Middle frontal gyrus (tissue), 1 donor: Measurements from ENCODE around the gene CLDN14.

Experiments
- DNase-seq: peaks from one replicate; pipeline ENCODE4 v3.0.0-alpha.2; 2015; ENCODE audit warnings: low spot score; ENCODE audit errors: extremely low spot score

The CLDN14 gene

DNA sequence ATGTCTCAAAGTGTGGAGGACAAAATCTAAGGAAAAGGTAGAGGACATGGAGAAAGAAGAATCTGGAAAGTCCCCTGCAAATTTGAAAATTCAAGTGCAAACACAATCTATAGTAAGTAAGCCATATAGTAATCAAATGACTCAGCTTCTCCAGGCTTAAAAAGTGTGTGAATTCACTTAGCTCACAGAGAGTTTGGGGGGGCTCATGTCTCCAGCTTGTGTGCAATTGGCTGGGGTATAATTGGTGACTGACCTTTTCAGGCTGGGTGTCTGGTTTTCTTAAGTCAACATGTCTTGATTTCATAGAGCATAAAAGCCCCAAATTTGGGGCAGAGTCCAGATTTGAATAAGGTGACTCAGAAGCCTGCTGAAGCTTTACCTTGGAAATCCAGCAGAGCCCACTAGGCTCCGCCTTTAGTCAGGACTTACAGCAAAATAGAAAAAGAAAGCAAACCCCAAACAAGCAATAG, 8.6 kb downstream of the CLDN14 start:
- DNase-seq = no peak

DNA sequence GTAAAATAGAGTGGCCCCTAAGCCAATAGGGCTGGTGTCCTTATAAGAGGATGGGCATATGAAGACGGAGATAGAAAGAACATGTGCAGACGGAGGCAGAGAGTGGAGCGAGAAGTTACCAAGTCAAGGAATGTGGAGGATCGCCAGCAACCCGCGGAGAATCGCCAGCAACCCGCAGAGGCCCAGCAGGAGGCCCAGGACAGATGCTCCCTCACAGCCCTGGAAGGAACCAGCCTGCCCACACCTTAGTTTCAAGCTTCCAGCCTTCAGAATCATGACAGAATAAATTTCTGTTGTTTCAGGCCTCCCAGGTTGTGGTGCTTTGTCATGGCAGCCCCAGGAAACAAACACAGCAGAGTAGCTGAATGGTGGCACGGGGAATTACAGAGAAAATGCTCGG, 9.6 kb downstream of the CLDN14 start:
- DNase-seq = no peak

DNA sequence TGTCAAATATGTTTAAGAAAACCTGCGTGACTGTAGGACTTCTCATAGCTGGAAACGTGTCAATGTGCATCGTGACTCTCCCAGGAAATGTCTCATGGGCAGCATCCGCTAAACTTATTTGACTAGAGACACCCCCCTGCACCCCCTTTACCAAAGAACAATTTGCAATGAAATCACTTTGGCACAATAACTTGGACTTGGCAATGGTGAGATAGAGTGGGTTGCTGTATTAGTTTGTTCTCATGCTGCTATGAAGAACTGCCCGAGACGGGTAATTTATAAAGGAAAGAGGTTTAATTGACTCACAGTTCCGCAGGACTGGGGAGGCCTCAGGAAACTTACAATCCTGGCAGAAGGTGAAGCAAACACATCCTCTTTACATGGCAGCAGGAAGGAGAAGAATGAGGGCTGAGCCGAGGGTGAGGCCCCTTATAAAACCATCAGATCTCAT, 13.8 kb downstream of the CLDN14 start:
- no peak for DNase-seq

DNA sequence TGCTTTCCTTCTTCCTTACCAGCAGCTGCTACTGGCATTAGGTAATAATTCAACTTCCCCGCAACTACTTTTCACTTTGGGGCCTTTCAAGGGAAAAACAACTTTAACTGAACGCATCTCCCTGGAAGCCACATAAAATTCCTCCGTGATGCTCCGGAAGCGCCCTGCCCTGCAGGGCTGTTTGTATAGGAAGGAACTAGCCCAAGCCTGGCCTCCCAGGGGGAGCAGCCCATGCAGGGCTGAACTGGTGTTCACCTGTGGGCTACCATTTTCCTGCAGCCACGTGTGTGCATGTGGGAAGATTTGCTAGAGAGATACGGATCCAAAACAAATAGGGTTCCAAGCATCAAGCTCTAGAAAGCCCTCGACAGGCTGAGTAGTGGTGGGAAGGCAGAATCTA, 14.4 kb downstream of the CLDN14 start:
- DNase-seq = no peak

DNA sequence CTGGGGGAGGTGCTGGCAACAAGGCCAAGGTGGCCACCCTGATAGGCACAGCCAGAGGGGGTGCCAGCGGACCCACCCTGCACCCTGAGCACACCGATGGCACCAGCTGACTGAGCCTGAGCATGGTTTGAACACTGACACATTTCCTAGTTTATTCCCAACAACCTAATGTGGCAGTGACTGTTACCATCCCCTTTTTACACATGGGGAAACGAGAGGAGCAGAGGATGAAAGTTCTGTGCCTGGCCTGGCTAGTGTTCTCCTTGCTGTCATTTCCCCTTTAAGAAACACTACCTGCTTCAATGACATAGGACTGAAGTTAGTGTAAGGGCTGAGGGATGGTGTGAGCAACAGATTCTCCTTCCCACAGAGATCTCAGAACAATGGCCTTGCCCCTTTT, 15.3 kb downstream of the CLDN14 start:
- no peak for DNase-seq

DNA sequence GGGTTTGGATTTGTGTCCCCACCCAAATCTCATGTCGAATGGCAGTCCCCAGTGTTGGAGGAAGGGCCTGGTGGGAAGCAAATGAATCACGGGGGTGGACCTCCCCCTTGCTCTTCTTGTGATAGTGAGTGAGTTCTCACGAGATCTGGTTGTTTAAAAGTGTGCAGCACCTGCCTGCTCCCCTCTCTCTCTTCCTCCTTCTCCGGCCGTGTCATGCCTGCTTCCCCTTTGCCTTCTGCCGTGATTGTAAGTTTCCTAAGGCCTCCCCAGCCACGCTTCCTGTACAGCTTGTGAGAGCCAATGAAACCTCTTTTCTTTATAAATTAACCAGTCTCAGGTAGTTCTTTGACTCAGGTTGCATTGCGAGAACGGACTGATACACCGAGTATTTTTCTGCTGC, 15.9 kb downstream of the CLDN14 start:
- no peak for DNase-seq

DNA sequence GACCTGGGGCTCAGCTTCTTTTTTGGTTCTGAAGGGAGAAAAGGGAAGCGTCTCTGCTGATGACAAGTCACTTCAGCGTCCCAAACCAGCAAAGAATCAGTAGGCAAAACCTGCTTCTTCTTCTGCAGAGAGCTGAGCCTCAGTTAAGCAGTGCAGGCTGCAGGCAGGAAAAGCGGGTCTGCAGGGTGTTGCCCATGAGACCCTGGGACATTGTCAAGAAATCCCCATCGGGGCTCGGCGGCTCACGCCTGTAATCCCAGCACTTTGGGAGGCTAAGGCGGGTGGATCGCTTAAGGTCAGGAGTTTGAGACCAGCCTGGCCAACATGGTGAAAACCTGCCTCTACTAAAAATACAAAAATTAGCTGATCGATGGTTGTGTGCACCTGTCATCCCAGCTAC, 16.7 kb downstream of the CLDN14 start:
- DNase-seq = no peak

DNA sequence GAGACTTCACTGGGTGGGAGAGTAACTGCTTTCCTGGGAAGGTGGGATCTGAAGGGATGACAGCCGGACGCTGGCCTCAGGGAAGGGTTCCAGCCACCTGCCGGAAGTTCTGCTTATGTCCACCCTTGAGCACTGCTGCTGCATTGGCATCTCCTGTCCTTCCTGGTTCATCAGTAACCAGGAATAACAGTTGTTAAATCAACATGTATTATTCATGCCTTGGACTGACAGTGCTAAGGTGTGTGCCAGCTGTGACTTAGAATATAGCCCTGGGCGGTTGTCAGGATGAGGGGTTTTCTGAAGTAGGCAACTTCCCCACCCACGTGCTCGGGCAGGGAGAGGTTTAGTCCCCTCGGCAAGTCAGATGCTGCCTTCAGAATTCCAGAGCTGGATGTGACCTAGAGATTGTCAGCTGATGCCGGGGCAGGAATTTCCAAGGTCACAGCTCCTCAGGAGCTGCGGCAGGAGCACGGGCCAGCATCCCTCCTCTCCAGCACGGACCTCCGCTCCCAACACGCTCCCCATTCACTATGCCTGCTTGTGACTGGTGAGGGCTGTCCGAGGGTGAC, 17.9 kb downstream of the CLDN14 start:
- no peak for DNase-seq

DNA sequence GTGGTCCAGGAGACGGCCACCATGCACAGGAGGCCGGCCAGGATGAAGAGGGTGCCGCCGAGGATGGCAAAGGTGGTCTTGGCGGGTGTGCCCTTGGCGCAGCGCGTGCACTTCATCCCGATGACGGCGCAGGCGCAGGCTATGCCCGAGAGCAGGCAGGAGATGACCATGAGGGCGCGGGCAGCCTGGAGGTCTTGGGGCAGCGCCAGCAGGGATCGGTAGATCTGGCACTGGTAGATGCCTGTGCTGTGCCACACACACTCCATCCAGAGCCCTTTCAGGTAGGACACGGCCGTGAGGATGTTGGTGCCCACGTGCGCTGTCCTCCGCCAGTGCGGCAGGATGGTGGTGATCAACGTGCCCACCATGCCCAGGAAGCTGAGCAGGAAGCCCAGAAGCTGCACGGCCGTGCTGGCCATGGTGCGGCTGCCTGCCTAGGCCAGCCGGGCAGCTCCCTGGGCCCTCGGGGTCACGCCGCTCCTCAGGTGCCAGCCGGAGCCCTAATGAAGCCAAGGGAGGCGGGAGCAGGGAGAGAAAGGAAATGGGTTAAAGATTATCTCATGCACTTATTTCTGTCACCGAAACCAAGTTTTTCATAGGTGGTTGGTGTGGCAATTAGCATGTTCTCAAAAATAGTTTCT, 18.5 kb downstream of the CLDN14 start:
- DNase-seq = no peak

DNA sequence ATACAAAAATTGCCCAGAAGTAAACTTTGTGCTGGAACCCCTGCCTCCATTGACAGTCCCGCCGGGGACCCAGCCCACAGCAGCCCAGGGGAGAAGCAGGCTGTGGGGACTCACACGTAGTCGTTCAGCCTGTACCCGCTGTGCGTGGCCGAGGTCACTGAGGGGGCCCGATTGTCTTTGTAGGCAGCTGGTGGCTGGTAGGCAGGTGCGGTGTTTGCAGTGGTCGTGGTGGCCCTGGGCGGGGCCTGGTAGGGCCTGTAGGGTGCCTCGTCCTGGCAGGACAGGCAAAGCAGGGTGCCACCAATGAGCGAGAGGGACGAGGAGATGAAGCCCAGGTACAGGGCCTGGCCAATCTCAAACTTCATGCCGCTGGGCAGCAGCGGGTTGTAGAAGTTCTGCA, 19.1 kb downstream of the CLDN14 start:
- DNase-seq = no peak

DNA sequence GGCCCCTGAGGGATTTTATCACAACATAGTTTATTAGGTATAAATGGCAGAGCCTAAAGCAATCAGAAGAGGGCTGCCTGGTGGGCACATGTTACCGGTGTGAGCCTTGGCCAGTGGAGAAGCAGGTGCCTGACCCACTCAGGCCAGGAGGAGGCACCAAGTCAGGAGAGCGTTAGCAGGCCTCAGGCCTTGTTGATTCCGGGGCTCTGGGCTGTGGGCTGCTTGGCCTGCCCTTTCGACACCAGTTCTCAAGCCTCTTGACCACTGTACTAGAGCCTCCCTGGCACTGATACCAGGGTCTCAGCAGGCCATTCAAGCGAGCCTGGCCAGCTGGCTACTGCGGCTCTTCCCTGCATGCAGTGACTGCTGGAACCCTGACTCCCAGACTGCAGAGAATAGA, 20.8 kb downstream of the CLDN14 start:
- DNase-seq = no peak

DNA sequence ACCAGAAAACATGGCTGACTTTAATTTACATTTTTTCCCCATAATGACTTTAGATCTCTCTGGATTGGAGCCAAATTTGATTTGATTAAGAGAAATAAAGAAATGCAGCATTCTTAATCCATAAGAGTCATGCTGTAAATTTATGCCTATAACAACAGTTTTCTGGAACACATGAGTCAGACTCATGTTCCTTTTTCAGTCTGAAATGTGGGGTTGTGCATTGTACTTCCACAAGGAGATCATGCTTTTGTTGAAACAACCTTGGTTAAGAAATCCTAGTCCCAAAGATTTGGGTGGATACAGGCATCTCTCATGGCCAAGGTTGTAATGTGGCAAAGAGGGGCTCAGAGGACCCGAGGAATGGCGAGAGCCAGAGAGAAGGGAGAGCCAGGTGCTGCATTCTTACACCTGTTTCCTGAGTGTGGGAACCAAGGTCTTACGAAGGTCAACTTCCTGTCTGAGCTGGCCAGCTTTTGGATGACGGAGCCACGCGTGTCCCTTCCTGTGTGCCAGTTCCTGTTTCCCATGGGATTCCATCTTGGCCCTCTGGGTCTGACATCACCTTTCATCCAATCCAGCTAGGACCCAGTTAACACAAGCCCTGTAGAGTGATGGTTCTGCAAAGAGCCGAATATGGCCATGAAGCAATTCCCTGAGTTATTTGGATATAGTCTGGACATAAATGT, 23.1 kb downstream of the CLDN14 start:
- no peak for DNase-seq

DNA sequence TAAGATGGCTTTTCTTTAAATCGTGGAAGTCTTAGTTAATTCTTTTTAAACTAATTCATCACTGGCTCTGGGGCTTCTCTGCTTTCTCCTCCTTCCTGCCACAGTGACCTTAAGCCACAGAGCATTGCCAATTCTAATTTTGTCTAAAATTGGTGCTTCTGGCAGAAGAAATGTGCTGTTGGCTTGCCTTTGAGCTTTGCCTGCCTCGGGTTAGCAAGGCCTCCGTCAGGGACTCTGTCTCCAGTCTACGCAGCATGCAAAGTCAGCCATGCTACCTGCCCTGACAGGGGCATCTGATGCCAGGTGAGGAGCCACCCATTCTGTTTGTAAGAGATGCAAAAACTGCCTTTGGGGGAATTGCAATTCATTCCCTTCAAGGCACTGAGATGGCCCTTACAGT, 25.2 kb downstream of the CLDN14 start:
- no peak for DNase-seq

DNA sequence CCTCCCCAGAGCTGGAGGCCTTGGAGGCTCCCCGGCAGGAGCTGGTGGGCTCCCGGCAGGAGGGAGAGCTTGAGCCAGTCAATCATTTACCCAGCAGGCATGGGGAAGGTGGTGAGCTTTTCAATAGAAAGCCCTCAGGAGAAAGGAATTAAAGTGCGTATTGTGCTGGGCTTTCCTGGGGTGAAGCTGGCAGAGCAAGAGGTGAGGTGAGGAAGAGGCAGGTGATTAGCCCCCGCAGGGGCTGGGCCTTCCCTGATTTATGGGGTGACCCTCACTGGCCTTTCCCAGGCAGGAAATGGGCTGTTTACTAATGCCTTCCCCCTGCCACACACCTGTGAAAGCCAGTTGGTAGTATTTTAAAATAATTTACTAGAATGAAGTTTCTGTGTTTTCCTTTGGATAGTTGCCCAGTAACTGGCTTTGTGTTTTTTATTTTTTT, 25.8 kb downstream of the CLDN14 start:
- no peak for DNase-seq

DNA sequence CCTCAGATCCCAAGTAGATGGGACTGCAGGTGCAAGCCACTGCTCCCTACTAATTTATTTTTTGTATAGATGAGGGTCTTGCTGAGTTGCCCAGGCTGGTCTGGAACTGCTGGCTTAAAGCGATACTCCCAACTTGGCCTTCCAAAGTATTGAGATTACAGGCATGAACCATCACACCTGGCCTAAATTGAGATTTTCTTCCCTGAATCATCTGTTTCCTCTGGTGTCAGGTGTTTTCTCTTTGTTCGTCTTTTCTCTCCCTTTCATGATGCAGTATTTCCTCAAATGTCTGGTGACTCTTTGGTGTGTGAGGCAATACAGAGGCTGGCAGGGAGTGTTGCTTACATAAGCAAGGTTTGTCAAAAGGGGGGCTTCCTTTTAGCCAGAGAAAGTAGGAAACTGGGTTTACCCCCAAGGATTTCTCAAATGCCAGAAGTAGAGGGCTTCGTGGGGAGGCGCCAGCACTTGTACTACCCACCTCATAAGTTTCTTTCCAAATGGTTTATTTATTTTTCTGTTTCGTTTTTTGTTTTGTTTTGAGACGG, 27.6 kb downstream of the CLDN14 start:
- no peak for DNase-seq

DNA sequence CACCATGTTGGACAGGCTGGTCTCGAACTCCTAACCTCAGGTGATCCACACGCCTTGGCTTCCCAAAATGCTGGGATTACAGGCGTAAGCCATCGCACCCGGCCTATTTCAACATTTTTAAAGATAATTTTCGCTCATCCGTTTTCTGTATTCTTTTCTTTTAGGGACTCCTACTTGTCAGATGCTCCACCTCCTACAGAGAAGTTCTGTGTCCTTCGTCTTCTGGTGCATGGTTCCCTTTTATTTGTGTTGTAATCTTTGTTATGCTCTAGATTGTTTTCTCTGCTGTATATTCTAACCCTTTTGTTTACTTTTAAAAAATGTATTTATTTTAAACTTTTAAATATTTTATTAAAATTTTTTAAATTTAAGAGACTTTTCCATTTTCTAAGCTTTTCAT, 28.4 kb downstream of the CLDN14 start:
- DNase-seq = no peak

DNA sequence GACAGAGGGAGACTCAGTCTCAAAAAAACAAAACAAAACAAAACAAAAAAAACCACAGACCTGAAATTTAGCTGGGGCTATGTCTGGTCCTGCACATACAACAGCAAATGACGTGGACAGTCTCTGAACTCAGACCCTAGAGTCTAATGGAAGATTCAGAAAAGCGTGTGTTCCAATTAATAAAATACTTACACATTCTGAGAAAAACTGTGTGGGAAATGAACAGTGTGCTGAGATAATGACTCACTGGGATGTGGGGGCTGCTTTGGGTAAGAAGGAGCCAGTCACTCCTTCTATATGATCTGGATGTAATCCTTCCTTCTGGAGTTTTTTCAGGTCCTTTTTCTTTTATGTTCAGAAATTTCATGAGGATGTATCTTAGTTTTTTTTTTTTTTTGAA, 29.4 kb downstream of the CLDN14 start:
- DNase-seq = no peak

DNA sequence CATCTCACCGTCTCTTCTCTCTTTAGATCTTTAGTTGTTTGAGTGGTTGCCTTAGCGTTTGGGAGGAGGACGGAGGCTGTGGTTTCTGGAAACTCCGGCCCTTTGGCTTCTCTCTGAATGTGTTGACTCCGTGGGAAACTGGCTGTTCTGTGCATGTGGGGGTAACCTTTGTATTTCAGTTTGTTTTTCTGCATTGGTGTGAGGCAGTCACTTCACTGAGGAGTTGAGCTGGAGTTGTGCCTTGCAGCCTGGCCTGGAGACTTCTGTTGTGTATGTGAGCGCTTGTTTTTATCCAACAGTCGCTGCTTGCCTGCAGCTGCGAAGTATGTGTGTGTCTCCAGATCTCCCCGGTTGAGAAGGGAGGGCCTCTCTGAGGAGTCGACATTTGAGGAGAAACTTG, 33.6 kb downstream of the CLDN14 start:
- no peak for DNase-seq

DNA sequence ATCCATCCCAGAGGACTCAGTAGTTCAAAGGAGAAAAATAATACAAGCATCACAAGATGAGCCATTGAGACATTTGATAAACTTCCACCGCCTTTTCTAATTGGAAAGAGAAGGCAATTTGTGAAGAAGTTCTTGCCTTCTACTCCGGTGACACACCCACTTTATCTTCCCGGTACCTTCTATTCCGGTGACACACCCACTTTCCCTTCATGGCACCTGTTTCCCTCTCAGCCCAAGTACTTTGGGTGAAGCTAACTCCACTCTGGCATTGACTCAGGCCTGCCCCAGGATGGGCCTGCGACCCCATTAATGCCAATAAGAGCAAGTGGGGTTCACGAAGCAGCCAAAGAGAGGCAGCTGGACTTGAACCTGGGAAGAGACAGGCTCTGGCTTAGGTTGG, 38.2 kb downstream of the CLDN14 start:
- no peak for DNase-seq

DNA sequence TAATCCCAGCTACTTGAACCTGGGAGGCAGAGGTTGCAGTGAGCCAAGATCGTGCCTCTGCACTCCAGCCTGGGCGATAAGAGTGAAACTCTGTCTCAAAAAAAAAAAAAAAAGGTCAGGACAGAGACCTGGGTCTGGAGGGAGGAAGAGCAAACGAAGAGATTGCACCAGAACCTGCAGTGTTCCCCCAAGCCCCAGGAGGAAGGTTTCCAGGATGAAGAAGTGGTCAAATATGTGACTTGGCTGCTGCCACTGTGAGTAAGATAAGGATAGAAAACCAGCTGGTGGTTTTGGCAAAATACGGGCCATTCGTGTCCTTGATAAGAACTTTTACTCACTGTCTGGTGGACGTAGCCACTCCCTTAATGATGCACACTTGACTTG, 42.2 kb downstream of the CLDN14 start:
- no peak for DNase-seq

DNA sequence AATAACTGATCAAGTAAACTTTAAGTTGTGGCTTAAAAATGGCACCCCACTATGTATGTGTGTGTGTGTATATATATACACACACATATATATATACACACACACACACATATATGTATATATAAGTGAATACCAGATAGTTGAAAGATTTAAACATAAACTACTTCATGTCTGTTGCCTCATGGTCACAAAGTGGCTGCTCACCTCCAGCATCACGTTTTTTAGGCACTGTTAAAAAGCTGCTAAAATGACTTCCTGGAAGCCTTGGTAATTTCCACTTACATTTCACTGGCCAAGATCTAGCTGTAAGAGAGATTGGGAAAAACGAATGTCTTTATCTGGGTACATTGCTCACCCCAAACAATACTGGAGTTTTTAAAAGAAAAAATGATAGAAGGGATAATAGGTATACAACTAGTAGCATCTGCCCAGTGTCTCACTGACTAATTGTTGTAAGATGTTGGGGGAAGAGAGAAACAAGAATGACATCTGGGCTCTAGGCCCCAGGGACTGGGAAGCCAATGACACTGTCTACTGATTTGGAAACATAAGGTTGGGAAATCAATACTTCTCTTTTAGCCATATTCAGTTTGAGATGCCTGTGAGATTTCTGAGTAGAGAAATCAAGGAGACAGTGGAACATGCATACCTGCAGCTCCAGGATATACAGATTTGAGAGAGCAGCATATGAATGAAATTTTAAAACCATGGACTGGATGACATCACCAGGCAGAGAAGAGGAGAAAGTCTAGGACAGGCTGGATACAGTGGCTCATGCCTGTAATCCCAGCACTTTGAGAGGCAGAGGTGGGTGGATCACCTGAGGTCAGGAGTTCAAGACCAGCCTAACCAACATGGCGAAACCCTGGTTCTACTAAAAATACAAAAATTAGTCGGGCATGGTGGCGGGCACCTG, 42.8 kb downstream of the CLDN14 start:
- no peak for DNase-seq

DNA sequence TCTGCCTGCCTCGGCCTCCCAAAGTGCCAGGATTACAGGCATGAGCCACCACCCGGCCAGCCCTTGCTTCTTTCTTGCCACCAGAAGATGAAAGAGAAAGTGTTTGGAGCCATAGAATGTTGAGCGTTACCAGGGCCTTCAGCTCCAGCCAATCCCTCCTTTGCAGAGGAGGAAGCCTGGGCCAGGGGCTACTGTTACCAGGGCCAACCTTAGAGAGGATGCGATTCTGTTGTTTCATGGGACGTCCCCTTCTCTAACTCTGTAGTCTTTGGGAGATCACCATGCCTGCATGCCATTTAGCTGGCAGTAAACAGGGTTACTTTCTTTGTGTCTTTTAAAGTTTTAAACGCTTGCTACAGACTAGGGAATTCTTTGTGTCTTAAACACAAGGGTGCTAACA, 45.8 kb downstream of the CLDN14 start:
- DNase-seq = no peak
